T-helper 9 cell (primary cell): ENCODE measurements around the gene CCDC192.

Source experiments
- DNase-seq: peaks from one replicate; pipeline ENCODE4 v3.0.0-alpha.2; 2020

The CCDC192 gene

DNA sequence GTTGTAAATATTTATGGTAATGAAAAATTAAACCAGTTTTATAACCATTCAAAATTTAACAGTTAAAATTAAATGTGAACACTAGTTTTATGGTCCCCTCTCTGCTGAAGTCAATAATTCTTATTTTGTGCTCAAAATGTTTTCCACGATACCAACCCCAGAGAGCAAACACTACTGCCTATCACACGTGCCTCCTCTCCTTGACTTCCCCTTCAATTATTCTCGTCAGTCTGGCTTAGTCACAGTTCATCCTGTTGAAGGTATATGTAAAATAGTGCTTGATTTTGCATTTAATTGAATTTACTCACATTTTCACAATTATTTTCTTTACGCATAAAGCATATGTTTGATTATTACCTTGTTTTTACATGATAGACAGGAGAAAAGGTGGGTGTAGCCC is 148.8 kb downstream of the CCDC192 start:
- no peak for DNase-seq

- DNase-seq, result no peak
These were observed 151.3 kb downstream of the CCDC192 start for GRCh38 chr5:127854520-127854919.

DNA sequence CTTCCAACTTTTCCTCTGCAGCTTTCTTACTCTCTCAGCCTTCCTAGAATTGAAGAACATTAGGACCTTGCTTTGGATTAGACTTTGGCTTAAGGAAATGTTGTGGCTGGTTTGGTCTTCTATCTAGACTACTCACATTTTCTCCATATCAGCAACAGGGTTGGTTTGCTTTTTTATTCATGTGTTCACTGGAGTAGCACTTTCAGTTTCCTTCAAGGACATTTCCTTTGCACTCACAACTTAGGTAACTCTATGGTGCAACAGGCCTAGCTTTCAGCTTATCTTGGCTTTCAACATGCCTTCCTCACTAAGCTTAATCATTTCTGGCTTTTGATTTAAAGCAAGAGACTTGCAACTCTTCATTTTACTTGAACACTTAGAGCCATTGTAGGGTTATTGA is 153.1 kb downstream of the CCDC192 start:
- DNase-seq, result no peak

DNA sequence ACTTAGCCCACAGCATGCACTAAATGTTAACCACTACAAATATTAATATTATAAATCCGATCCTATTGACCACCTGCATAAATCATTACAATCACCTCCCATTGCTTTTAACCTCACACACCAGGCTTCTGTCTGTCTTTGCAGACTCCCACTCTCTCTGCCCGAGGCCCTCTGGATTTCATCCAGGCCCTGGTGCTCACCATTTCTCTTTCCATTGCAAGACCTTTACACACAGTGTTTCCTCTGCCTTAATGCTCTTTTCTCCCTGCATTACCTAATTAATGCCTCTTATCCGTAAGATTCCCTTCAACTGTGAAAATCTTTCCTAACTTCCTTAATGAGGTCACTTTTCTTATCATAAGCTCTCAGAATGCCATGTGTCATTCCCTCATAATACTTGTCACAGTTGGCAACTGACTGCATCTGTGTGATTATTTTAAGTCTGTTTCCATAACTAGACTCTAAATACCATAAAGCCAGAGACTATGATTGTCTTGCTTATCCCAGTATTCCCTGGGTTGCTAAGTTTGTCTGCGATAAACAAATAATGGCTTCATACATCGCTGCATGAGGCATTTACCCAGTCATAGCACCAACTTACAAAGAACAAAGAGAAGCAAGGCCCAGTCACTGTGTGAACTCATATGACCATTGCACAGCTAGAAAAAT is 155.1 kb downstream of the CCDC192 start:
- no peak for DNase-seq

- no peak for DNase-seq
These were observed 157.1 kb downstream of the CCDC192 start for GRCh38 chr5:127860291-127860690.

DNA sequence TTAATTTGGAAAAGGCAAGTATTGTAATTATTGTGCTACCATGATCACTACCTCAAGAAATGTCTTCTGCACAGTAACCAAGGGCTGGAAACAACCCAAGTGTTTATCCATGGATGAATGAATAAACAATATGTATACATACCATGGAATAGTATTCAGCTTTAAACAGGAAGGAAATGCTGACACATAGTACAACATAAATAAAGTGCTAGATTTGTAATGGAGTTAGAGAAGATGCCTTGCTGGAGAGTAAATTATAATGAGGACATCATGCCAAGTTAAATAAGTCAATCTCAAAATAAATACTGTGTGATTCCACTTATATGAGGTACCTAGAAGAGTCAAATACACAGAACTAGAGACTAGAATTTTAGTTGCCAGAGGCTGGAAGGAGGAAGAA is 160.0 kb downstream of the CCDC192 start:
- no peak for DNase-seq

DNA sequence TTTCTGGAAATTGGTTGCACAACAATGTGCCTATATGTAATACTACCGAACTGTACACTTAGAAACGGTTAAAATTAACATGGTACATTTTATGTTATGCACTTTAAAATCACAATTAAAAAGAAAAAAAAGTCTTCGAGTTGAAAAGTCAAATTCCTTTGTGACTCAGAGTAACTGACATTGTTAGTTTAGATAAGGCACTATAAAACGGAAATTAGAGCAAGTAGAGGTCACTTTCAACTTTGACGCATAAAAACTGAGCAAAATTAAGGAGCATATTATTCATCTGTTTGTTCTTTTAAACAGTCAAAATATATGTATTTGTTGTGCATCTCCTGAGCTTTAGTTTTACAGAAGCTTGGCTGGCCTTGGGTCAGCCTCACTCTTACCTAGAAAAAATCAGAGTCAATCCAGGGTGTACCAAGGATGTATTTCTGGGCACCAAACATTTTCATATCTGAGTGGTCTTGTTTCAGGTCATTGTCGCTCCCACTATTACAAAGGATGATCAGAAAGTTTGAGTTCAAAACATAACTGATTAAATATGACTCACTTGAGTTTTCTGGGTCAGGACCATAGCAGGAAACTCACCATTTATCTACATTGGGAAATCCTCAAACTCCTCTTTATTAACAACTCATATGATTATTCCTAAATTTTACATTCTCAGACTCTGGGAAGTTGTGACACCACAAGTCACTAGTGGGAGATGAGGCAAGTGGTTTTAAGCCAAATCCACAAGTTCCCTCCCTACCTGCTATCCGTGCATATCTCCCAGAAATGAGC is 160.6 kb downstream of the CCDC192 start:
- no peak for DNase-seq

- DNase-seq, result no peak
These were observed 161.3 kb downstream of the CCDC192 start for GRCh38 chr5:127864511-127864910.

DNA sequence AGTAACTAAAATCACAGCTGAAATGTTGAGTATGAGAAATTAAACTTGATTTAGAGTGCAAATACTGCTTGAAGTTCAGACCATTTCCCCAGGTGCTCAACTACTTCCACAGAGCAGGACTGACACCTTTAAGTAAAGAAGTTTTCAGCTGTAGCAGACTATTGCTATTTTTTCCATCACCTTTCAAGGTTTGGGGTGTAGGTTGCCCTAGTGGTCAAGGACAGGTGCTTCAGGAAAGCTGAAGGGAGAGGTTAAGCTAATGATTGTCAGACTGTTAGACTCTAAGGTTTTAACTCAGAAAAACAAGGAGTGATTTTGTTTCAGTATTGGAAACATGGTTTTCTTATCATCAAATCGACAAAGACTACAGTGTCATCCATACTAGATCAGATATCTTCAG is 162.1 kb downstream of the CCDC192 start:
- no peak for DNase-seq

DNA sequence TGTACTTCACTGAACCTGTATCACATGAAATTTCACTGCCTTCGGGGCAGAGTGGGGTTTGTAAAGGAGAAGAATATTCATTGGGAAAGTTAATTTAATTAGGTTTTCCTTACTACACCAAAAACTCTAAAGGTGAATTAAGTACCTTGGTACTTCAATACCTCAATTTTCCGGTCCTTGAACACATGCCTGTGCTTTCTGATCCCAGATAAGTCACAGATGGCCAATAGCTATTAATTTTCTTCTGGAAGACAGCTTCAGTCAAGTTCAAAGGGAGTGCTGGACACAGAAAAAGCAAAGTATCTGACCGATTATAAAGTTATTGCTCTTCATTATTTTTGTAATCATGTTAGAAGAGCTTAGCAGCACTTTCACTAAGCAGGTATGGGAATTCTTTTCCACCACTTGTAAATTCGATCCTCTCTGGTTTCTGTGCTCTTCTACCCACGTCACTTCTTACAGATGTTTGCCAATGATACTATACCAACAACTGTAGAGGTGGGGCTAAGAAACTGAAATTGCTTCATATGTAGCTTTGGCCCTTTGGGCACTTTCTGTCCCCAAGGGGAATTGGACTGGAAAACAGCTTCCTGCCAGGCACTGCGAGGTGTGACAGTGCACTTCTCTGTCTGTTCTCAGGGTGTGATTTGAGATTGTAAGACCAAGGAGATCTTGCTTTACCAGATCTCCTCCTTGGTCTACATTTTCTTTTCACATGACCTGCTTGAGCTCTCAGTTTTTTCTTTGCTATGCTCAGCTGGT is 164.0 kb downstream of the CCDC192 start:
- DNase-seq, result no peak

- DNase-seq, result no peak
These were observed 167.7 kb downstream of the CCDC192 start for GRCh38 chr5:127870914-127871313.

DNA sequence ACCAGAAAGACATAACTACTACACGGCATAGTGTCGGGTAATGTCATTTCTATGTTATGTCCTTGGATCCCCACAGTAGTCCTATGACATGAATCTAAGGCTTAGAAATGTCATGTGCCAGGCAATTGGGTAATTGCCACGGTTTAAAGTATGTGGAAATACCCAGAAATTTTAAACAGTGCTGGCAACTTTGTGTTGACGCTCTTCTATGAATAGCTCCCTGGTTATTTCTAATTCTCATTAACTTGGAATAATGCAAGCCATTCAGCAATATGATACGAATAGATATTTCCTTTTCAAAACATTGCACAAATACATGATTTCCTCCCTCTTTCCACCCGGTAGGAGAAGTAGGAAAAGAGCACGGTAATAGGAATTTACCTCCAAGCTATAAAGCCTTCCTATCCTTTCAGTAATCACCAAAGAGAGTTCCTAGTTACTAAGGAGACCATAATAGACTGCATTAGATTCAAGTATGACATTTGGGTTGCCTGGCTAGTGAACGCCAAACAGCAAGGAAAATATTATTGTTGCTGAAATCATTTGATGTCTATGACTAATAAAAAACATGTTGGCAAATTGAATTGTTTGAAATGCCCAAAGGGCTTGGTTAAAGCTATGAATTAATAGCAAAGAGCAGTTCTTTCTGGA is 168.4 kb downstream of the CCDC192 start:
- DNase-seq, result no peak

- no peak for DNase-seq
These were observed 169.3 kb downstream of the CCDC192 start for GRCh38 chr5:127872494-127872893.

GRCh38 chr5:127875235-127876021 is 172.2 kb downstream of the CCDC192 start:
- DNase-seq, result no peak

GRCh38 chr5:127876384-127876783 is 173.2 kb downstream of the CCDC192 start:
- no peak for DNase-seq

- DNase-seq, result no peak
These were observed 175.1 kb downstream of the CCDC192 start for GRCh38 chr5:127878174-127878750.

- no peak for DNase-seq
These were observed 181.2 kb downstream of the CCDC192 start for GRCh38 chr5:127884416-127884815.

DNA sequence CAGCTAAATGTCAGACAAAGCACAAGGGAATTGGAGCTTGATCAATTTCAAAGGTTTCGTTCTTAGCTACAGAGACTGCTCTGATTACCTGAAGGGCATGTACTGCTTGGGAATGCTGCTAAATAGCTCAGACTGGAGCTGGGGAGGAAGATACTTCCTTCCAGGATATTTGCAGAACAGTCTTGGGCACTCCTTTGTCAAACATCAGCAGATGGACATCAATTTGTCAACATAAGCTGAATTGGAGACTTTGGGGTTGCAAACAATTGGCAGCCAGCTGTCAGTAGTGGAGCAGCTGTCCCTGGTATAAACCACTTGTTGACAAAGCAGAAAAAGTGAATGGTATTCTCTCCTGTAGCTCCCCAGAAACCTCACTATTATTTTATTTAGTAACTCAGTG is 182.0 kb downstream of the CCDC192 start:
- DNase-seq, result no peak

GRCh38 chr5:127886081-127886480 is 182.9 kb downstream of the CCDC192 start:
- no peak for DNase-seq

DNA sequence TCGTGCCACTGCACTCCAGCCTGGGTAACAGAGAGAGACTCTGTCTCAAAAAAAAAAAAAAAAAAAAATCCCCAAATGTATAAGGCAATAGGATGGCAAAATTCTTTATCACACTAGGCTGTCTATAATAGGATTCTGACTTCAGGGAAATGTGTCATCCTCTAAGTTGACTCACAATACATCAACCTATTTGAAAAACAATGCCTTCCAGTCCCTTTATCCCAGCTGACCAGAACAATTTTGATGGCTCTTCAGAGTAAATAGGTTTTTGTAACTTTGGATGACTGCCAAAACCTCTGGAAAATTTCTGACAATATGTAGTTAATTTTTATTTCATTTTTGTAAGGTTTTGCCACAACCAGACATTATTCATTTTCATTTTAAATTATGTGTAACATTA is 184.1 kb downstream of the CCDC192 start:
- no peak for DNase-seq

- DNase-seq, result no peak
These were observed 188.8 kb downstream of the CCDC192 start for GRCh38 chr5:127891942-127892341.
